H1 (cell line): ENCODE data around the gene GTPBP10.

Experiments used
- BRCA1 ChIP-seq: IDR thresholded peaks from 2 replicates; pipeline ENCODE4 v1.6.1; 2012; ENCODE audit warnings: low read depth, low read length, improper control_type of control experiment
- CEBPB ChIP-seq: IDR thresholded peaks from 2 replicates; pipeline ENCODE4 v1.6.1; 2012; ENCODE audit warnings: low read depth, low read length
- EZH2 ChIP-seq: fragments of 200-600 bp; sonication (generic); IDR thresholded peaks from 2 replicates; pipeline ENCODE4 v1.7.1; 2012; ENCODE audit warnings: low read depth, mild to moderate bottlenecking, moderate library complexity, low read length, inconsistent platforms; ENCODE audit not compliant: severe bottlenecking
- GTF2F1 ChIP-seq: IDR thresholded peaks from 2 replicates; pipeline ENCODE4 v1.6.1; 2012; ENCODE audit warnings: low read depth, low read length, improper control_type of control experiment, borderline replicate concordance
- RBBP5 ChIP-seq: IDR thresholded peaks from 2 replicates; pipeline ENCODE4 v1.7.1; 2012; ENCODE audit warnings: low read depth, mild to moderate bottlenecking, inconsistent platforms, low read length, moderate library complexity, borderline replicate concordance
- RFX5 ChIP-seq: IDR thresholded peaks from 2 replicates; pipeline ENCODE4 v1.6.1; 2011; ENCODE audit warnings: low read depth, low read length, improper control_type of control experiment, borderline replicate concordance
- SP2 ChIP-seq: IDR thresholded peaks from 2 replicates; pipeline ENCODE4 v1.6.1; 2012; ENCODE audit warnings: mild to moderate bottlenecking, low read length, inconsistent platforms
- TCF12 ChIP-seq: IDR thresholded peaks from 2 replicates; pipeline ENCODE4 v1.6.1; 2011; ENCODE audit warnings: low read depth, mild to moderate bottlenecking, low read length
- ZNF274 ChIP-seq: IDR thresholded peaks from 2 replicates; pipeline ENCODE4 v1.7.0; 2012; ENCODE audit warnings: low read length, borderline replicate concordance; ENCODE audit errors: extremely low read depth
- TF ChIP-seq, protein P1 (sequence below), 3 experiments: IDR thresholded peaks; 1 replicate in 2 of 3; 2 replicates in 1 of 3; pipeline versions ENCODE4 v1.5.1 to v1.6.1; 2011; ENCODE audit warnings: low read length in 3 of 3, mild to moderate bottlenecking in 3 of 3, inconsistent platforms in 2 of 3, low read depth in 1 of 3, moderate library complexity in 1 of 3; ENCODE audit not compliant: insufficient read depth in 1 of 3; ENCODE audit errors: control extremely low read depth in 1 of 3

GRCh38 chr7:90401989-90402388 is 55.5 kb downstream of the GTPBP10 start:
- TF ChIP-seq TCF12 (no peak), EZH2 (no peak), ZNF274 (no peak), BRCA1 (no peak), RBBP5 (no peak), SP2 (no peak), CEBPB (no peak), RFX5 (no peak), GTF2F1 (no peak)
- TF ChIP-seq, protein P1, sequence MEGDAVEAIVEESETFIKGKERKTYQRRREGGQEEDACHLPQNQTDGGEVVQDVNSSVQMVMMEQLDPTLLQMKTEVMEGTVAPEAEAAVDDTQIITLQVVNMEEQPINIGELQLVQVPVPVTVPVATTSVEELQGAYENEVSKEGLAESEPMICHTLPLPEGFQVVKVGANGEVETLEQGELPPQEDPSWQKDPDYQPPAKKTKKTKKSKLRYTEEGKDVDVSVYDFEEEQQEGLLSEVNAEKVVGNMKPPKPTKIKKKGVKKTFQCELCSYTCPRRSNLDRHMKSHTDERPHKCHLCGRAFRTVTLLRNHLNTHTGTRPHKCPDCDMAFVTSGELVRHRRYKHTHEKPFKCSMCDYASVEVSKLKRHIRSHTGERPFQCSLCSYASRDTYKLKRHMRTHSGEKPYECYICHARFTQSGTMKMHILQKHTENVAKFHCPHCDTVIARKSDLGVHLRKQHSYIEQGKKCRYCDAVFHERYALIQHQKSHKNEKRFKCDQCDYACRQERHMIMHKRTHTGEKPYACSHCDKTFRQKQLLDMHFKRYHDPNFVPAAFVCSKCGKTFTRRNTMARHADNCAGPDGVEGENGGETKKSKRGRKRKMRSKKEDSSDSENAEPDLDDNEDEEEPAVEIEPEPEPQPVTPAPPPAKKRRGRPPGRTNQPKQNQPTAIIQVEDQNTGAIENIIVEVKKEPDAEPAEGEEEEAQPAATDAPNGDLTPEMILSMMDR (IDR thresholded peaks at IDR 0.05; ENCODE audit: control extremely low read depth in 1 of 3, insufficient read depth in 1 of 3, low read depth in 1 of 3, low read length in 3 of 3) = no peak
